DND-41 (cell line): ENCODE data around the gene AMACR.

Source experiments
- ATAC-seq: fragments of 200-7000 bp; cut with Tn5 transposase; 3 replicates; pipeline ENCODE4 v1.9.1; 2021; ENCODE audit warnings: low read depth; ENCODE audit not compliant: insufficient read depth
- DNase-seq: peaks from one replicate; pipeline ENCODE4 v3.0.0-alpha.2; 2020
- H2AFZ ChIP-seq: 2 replicates; pipeline ENCODE4 v1.6.0; 2012; ENCODE audit warnings: low read depth, low read length
- H3K27ac ChIP-seq: 2 replicates; pipeline ENCODE4 v1.5.1; 2012; ENCODE audit warnings: low read length, inconsistent platforms
- H3K27me3 ChIP-seq: fragments of 200-600 bp; sonication (generic); 2 replicates; pipeline ENCODE4 v1.6.0; 2012; ENCODE audit warnings: low read length, mild to moderate bottlenecking, inconsistent platforms; ENCODE audit not compliant: insufficient read depth, poor library complexity
- H3K36me3 ChIP-seq: 2 replicates; pipeline ENCODE4 v1.5.1; 2012; ENCODE audit warnings: low read length, inconsistent platforms; ENCODE audit not compliant: insufficient read depth
- H3K4me1 ChIP-seq: 2 replicates; pipeline ENCODE4 v1.5.1; 2012; ENCODE audit warnings: mild to moderate bottlenecking, low read length; ENCODE audit not compliant: insufficient read depth
- H3K4me2 ChIP-seq: 2 replicates; pipeline ENCODE4 v1.6.0; 2012; ENCODE audit warnings: mild to moderate bottlenecking, moderate library complexity, low read length, inconsistent platforms; ENCODE audit not compliant: insufficient read depth
- H3K4me3 ChIP-seq, 2 experiments: fragments of 200-600 bp in 1 of 2; shearing (Covaris generic) in 1 of 2; 2 replicates each; pipeline ENCODE4 v1.5.1; 2012 to 2016; ENCODE audit warnings: inconsistent platforms in 2 of 2, low read length in 2 of 2, mild to moderate bottlenecking in 2 of 2, low read depth in 1 of 2, moderate library complexity in 1 of 2
- H3K79me2 ChIP-seq: 2 replicates; pipeline ENCODE4 v1.6.0; 2012; ENCODE audit warnings: low read length, inconsistent platforms; ENCODE audit not compliant: insufficient read depth
- H3K9ac ChIP-seq: 2 replicates; pipeline ENCODE4 v1.6.0; 2012; ENCODE audit warnings: low read depth, mild to moderate bottlenecking, inconsistent platforms, low read length, moderate library complexity
- H3K9me3 ChIP-seq: 2 replicates; pipeline ENCODE4 v1.5.1; 2012; ENCODE audit warnings: low read length, moderate library complexity, mild to moderate bottlenecking, inconsistent platforms; ENCODE audit not compliant: insufficient read depth, severe bottlenecking
- H4K20me1 ChIP-seq: 2 replicates; pipeline ENCODE4 v1.6.0; 2012; ENCODE audit warnings: low read length; ENCODE audit not compliant: insufficient read depth
- CTCF ChIP-seq: IDR thresholded peaks from 2 replicates; pipeline ENCODE4 v1.5.1; 2012; ENCODE audit warnings: borderline replicate concordance, low read length, moderate library complexity, mild to moderate bottlenecking; ENCODE audit not compliant: poor library complexity, severe bottlenecking; ENCODE audit errors: extremely low read depth
- EZH2 ChIP-seq: IDR thresholded peaks from 3 replicates; pipeline ENCODE4 v1.6.1; 2012; ENCODE audit warnings: borderline replicate concordance, low read depth, mild to moderate bottlenecking, moderate library complexity, low read length, inconsistent platforms; ENCODE audit not compliant: severe bottlenecking

AMACR gene

GRCh38 chr5:33941090-33941489 lies 66.8 kb downstream of the AMACR start:
- no peak overlapping the region for H2AFZ ChIP-seq
- H3K79me2 ChIP-seq, result no peaks in the 10 kb centered on the region

GRCh38 chr5:33939556-33940262 lies 68.1 kb downstream of the AMACR start:
- ATAC-seq (no peak), DNase-seq (no peak)
- no peaks in the 10 kb centered on the region for H4K20me1 ChIP-seq
- H3K9me3 ChIP-seq, result no peaks in the 10 kb centered on the region
- no peak overlapping the region for H3K4me3 ChIP-seq
- H3K79me2 ChIP-seq, result no peaks in the 10 kb centered on the region
- H3K27ac ChIP-seq, result no peak overlapping the region
- no peaks in the 10 kb centered on the region for H3K4me1 ChIP-seq
- no peaks in the 10 kb centered on the region for H3K27me3 ChIP-seq
- TF ChIP-seq EZH2, result no peak
- TF ChIP-seq CTCF, result no peak
- no peak overlapping the region for H3K4me2 ChIP-seq
- no peaks in the 10 kb centered on the region for H3K36me3 ChIP-seq
- no peak overlapping the region for H2AFZ ChIP-seq
- no peak overlapping the region for H3K9ac ChIP-seq

More at GRCh38 chr5:33941090-33941489, 66.8 kb downstream of the AMACR start:
- Histone ChIP-seq H3K36me3 (no peaks in the 10 kb centered on the region), H3K27me3 (no peaks in the 10 kb centered on the region), H3K27ac (no peak overlapping the region), H3K4me3 (no peak overlapping the region), H3K9me3 (no peaks in the 10 kb centered on the region), H4K20me1 (no peaks in the 10 kb centered on the region), H3K4me2 (no peak overlapping the region), H3K9ac (no peak overlapping the region), H3K4me1 (no peaks in the 10 kb centered on the region)
- ATAC-seq (no peak), DNase-seq (no peak)
- TF ChIP-seq EZH2 (no peak), CTCF (no peak)

GRCh38 chr5:33938881-33939280 lies 69.0 kb downstream of the AMACR start:
- H3K4me2 ChIP-seq, result no peak overlapping the region
- H4K20me1 ChIP-seq, result no peaks in the 10 kb centered on the region
- H3K9me3 ChIP-seq, result no peaks in the 10 kb centered on the region
- TF ChIP-seq EZH2, result no peak
- TF ChIP-seq CTCF, result no peak
- H2AFZ ChIP-seq, result no peak overlapping the region
- no peaks in the 10 kb centered on the region for H3K27me3 ChIP-seq
- H3K4me1 ChIP-seq, result no peaks in the 10 kb centered on the region
- H3K79me2 ChIP-seq, result no peaks in the 10 kb centered on the region
- no peak for ATAC-seq
- H3K36me3 ChIP-seq, result no peaks in the 10 kb centered on the region
- H3K4me3 ChIP-seq, result no peak overlapping the region
- no peak overlapping the region for H3K27ac ChIP-seq
- DNase-seq, result no peak
- H3K9ac ChIP-seq, result no peak overlapping the region
